GM19452 (cell line): ENCODE results near the gene SULT1C2.
"Not testable (repeated sequence)": the region's sequence is repeated elsewhere in the genome, so short reads cannot be mapped to it uniquely, and the experiment has no call there.

ENCODE experiments used
- ATAC-seq: cut with Tn5 transposase; IDR thresholded peaks from one replicate; pipeline ENCODE4 v1.9.1; 2021; ENCODE audit not compliant: unreplicated experiment

Gene SULT1C2

GRCh38 chr2:108288534-108289106 is at the start of gene SULT1C2:
Gene SULT1C2, plus strand, starts transcription at chr2:108288895. Its CDS starts 4,773 bp downstream, at chr2:108293668.
- ATAC-seq, result no peak

- no peak for ATAC-seq
Observed at GRCh38 chr2:108239786-108240185, 48.9 kb upstream of the SULT1C2 start, which contains the start of gene SULT1C3. Gene SULT1C3, plus strand, starts transcription at chr2:108239968. Its CDS starts 7,227 bp downstream, at chr2:108247195.

GRCh38 chr2:108240966-108241365 is 47.7 kb upstream of the SULT1C2 start:
- ATAC-seq, result no peak

- no peak for ATAC-seq
Observed at GRCh38 chr2:108243566-108243965, 45.1 kb upstream of the SULT1C2 start.

GRCh38 chr2:108244667-108245414 is 43.9 kb upstream of the SULT1C2 start:
- no peak for ATAC-seq

GRCh38 chr2:108253106-108253505 is 35.6 kb upstream of the SULT1C2 start:
- ATAC-seq, result no peak

GRCh38 chr2:108257757-108258331 is 30.9 kb upstream of the SULT1C2 start:
- ATAC-seq, result no peak

- no peak for ATAC-seq
Observed at GRCh38 chr2:108260773-108261172, 27.9 kb upstream of the SULT1C2 start.

- no peak for ATAC-seq
Observed at GRCh38 chr2:108262036-108262435, 26.7 kb upstream of the SULT1C2 start.

- no peak for ATAC-seq
Observed at GRCh38 chr2:108263401-108263800, 25.3 kb upstream of the SULT1C2 start.

- ATAC-seq, result no peak
Observed at GRCh38 chr2:108266218-108266617, 22.5 kb upstream of the SULT1C2 start.

GRCh38 chr2:108267101-108267500 is 21.6 kb upstream of the SULT1C2 start:
- ATAC-seq, result no peak

GRCh38 chr2:108268001-108268400 is 20.7 kb upstream of the SULT1C2 start:
- no peak for ATAC-seq

- ATAC-seq, result no peak
Observed at GRCh38 chr2:108270346-108270745, 18.3 kb upstream of the SULT1C2 start.

- ATAC-seq, result no peak
Observed at GRCh38 chr2:108270768-108271506, 17.8 kb upstream of the SULT1C2 start.

- no peak for ATAC-seq
Observed at GRCh38 chr2:108271691-108272253, 16.9 kb upstream of the SULT1C2 start.

- no peak for ATAC-seq
Observed at GRCh38 chr2:108278631-108279030, 10.1 kb upstream of the SULT1C2 start.

GRCh38 chr2:108279468-108279867 is 9.2 kb upstream of the SULT1C2 start:
- no peak for ATAC-seq

GRCh38 chr2:108280466-108280865 is 8.2 kb upstream of the SULT1C2 start:
- no peak for ATAC-seq

- not testable (repeated sequence) for ATAC-seq
Observed at GRCh38 chr2:108284566-108284965, 4.1 kb upstream of the SULT1C2 start.

- no peak for ATAC-seq
Observed at GRCh38 chr2:108285616-108286015, 3.1 kb upstream of the SULT1C2 start.
